IMR-90 (cell line): ENCODE results near the gene LTBP1. TPM values are rescaled to one million over a fixed set of nuclear protein-coding genes. Genes with fewer than 3 reads are reported as not detected.

ENCODE experiments used
- ATAC-seq: fragments of 200-7000 bp; cut with Tn5 transposase; 2 replicates; pipeline ENCODE4 v1.9.1; 2020; ENCODE audit warnings: low read depth, mild to moderate bottlenecking, moderate library complexity
- BruUV-seq: library from RNA; stranded (reverse); fragments of 400-500 nt; replicated peaks from 2 replicates; lab custom pipeline; 2021; lab: Mats Ljungman, UMichigan
- CTCF ChIA-PET: fragments of 300-600 bp; formaldehyde crosslinking; extraction: SDS; loops from one replicate; lab custom pipeline; 2021; ENCODE audit warnings: antibody characterized with exemption; lab: Yijun Ruan, JAX
- POLR2A ChIA-PET: fragments of 300-600 bp; sonication (Branson Sonifier 250); formaldehyde crosslinking; loops from one replicate; lab custom pipeline; 2022; ENCODE audit warnings: antibody characterized with exemption; ENCODE audit not compliant: unreplicated experiment; lab: Charles Lee
- DNase-seq: peaks from one replicate; pipeline ENCODE4 v3.0.0; 2013
- H2AFZ ChIP-seq: replicated peaks from 2 replicates; pipeline ENCODE3; 2013; ENCODE audit warnings: low read length, mild to moderate bottlenecking; ENCODE audit not compliant: poor library complexity
- H2AK5ac ChIP-seq: 2 replicates; pipeline ENCODE4 v1.6.1; 2013; ENCODE audit warnings: low read depth, low read length, inconsistent platforms
- H2AK9ac ChIP-seq: replicated peaks from 2 replicates; pipeline ENCODE3; 2013; ENCODE audit warnings: mild to moderate bottlenecking, low read depth, low read length, moderate library complexity; ENCODE audit not compliant: poor library complexity
- H2BK120ac ChIP-seq: 2 replicates; pipeline ENCODE4 v1.6.1; 2013; ENCODE audit warnings: low read depth, low read length, inconsistent platforms
- H2BK15ac ChIP-seq: 3 replicates; pipeline ENCODE4 v1.6.1; 2013; ENCODE audit warnings: low read depth, low read length, inconsistent platforms
- H2BK20ac ChIP-seq: 2 replicates; pipeline ENCODE4 v1.6.1; 2013; ENCODE audit warnings: low read depth, mild to moderate bottlenecking, inconsistent platforms, low read length, moderate library complexity
- H2BK5ac ChIP-seq: 2 replicates; pipeline ENCODE4 v1.6.1; 2013; ENCODE audit warnings: mild to moderate bottlenecking, low read depth, low read length, inconsistent platforms; ENCODE audit not compliant: poor library complexity, severe bottlenecking
- H3K14ac ChIP-seq: replicated peaks from 2 replicates; pipeline ENCODE4 v1.6.1; 2013; ENCODE audit warnings: low read depth, low read length, inconsistent platforms
- H3K18ac ChIP-seq: 2 replicates; pipeline ENCODE4 v1.6.1; 2013; ENCODE audit warnings: low read depth, low read length, control low read depth
- H3K23ac ChIP-seq: 2 replicates; pipeline ENCODE4 v1.6.1; 2013; ENCODE audit warnings: low read depth, low read length, inconsistent platforms
- H3K27ac ChIP-seq: 2 replicates; pipeline ENCODE4 v1.5.1; 2013; ENCODE audit warnings: mild to moderate bottlenecking, control low read depth, low read length; ENCODE audit not compliant: insufficient read depth
- H3K27me3 ChIP-seq: 2 replicates; pipeline ENCODE4 v1.6.1; 2013; ENCODE audit warnings: low read length; ENCODE audit not compliant: control insufficient read depth, insufficient read depth
- H3K36me3 ChIP-seq: 2 replicates; pipeline ENCODE4 v1.6.1; 2013; ENCODE audit warnings: low read length, mixed read lengths; ENCODE audit not compliant: control insufficient read depth, insufficient read depth
- H3K4ac ChIP-seq: 2 replicates; pipeline ENCODE4 v1.6.1; 2013; ENCODE audit warnings: low read depth, low read length, inconsistent platforms
- H3K4me1 ChIP-seq: 2 replicates; pipeline ENCODE4 v1.6.1; 2013; ENCODE audit warnings: low read length, mixed read lengths; ENCODE audit not compliant: control insufficient read depth, insufficient read depth
- H3K4me2 ChIP-seq: 2 replicates; pipeline ENCODE4 v1.6.1; 2013; ENCODE audit warnings: low read depth, mild to moderate bottlenecking, control low read depth, low read length, moderate library complexity
- H3K4me3 ChIP-seq: 2 replicates; pipeline ENCODE4 v1.5.1; 2013; ENCODE audit warnings: low read depth, mild to moderate bottlenecking, control low read depth, low read length, moderate library complexity; ENCODE audit not compliant: insufficient read depth
- H3K56ac ChIP-seq: 2 replicates; pipeline ENCODE4 v1.6.1; 2013; ENCODE audit warnings: low read length, inconsistent platforms; ENCODE audit not compliant: insufficient read depth; ENCODE audit errors: extremely low read depth
- H3K79me1 ChIP-seq, 2 experiments: 2 replicates each; pipeline ENCODE4 v1.6.1; 2013; ENCODE audit warnings: low read length in 2 of 2, inconsistent platforms in 1 of 2, low read depth in 1 of 2
- H3K9ac ChIP-seq: 2 replicates; pipeline ENCODE4 v1.6.1; 2013; ENCODE audit warnings: low read depth, low read length, control low read depth
- H3K9me1 ChIP-seq: 2 replicates; pipeline ENCODE4 v1.6.1; 2013; ENCODE audit warnings: low read length, inconsistent platforms; ENCODE audit not compliant: insufficient read depth
- H3K9me3 ChIP-seq: 2 replicates; pipeline ENCODE4 v1.6.1; 2013; ENCODE audit warnings: low read length; ENCODE audit not compliant: control insufficient read depth, insufficient read depth
- H4K20me1 ChIP-seq: 2 replicates; pipeline ENCODE4 v1.6.1; 2013; ENCODE audit warnings: low read length, inconsistent platforms; ENCODE audit not compliant: insufficient read depth
- H4K5ac ChIP-seq: 2 replicates; pipeline ENCODE4 v1.6.1; 2013; ENCODE audit warnings: mild to moderate bottlenecking, low read depth, low read length, control low read depth
- H4K8ac ChIP-seq, 2 experiments: 2 replicates each; pipeline ENCODE4 v1.6.1; 2013; ENCODE audit warnings: low read depth in 2 of 2, low read length in 2 of 2, control low read depth in 1 of 2, inconsistent platforms in 1 of 2
- H4K91ac ChIP-seq: 2 replicates; pipeline ENCODE4 v1.6.1; 2013; ENCODE audit warnings: low read depth, low read length, inconsistent platforms; ENCODE audit not compliant: insufficient read depth
- BHLHE40 ChIP-seq: fragments of 150-350 bp; IDR thresholded peaks from 2 replicates; pipeline ENCODE4 v1.6.1; 2016; ENCODE audit warnings: mild to moderate bottlenecking, low read depth, low read length
- CEBPB ChIP-seq: IDR thresholded peaks from 2 replicates; pipeline ENCODE4 v1.6.1; 2012; ENCODE audit warnings: low read depth, low read length, improper control_type of control experiment
- FOS ChIP-seq: fragments of 150-350 bp; IDR thresholded peaks from 2 replicates; pipeline ENCODE4 v1.6.1; 2016; ENCODE audit warnings: low read depth, low read length
- MAFK ChIP-seq: IDR thresholded peaks from 2 replicates; pipeline ENCODE4 v1.6.1; 2012; ENCODE audit warnings: low read depth, low read length, improper control_type of control experiment
- MAZ ChIP-seq: IDR thresholded peaks from 2 replicates; pipeline ENCODE4 v1.6.1; 2012; ENCODE audit warnings: low read depth, mild to moderate bottlenecking, low read length, improper control_type of control experiment, moderate library complexity, borderline replicate concordance
- MXI1 ChIP-seq: IDR thresholded peaks from 2 replicates; pipeline ENCODE4 v1.6.1; 2012; ENCODE audit warnings: low read depth, mild to moderate bottlenecking, low read length, moderate library complexity, borderline replicate concordance
- NFE2L2 ChIP-seq: fragments of 150-350 bp; IDR thresholded peaks from 2 replicates; pipeline ENCODE4 v1.6.1; 2016; ENCODE audit warnings: low read depth, mild to moderate bottlenecking, low read length
- POLR2A ChIP-seq: IDR thresholded peaks from 2 replicates; pipeline ENCODE4 v1.6.1; 2012; ENCODE audit warnings: mild to moderate bottlenecking, low read depth, low read length
- RAD21 ChIP-seq: IDR thresholded peaks from 2 replicates; pipeline ENCODE4 v1.6.1; 2012; ENCODE audit warnings: low read length, improper control_type of control experiment
- RFX5 ChIP-seq: IDR thresholded peaks from 2 replicates; pipeline ENCODE4 v1.8.0; 2012; ENCODE audit warnings: low read depth, mild to moderate bottlenecking, low read length, moderate library complexity
- SMC3 ChIP-seq: fragments of 150-350 bp; IDR thresholded peaks from 2 replicates; pipeline ENCODE4 v1.6.1; 2016; ENCODE audit warnings: low read depth, mild to moderate bottlenecking, antibody characterized with exemption, low read length, moderate library complexity
- USF2 ChIP-seq: fragments of 150-350 bp; IDR thresholded peaks from 2 replicates; pipeline ENCODE4 v1.6.1; 2017; ENCODE audit warnings: mild to moderate bottlenecking, antibody characterized with exemption, low read length, low read depth
- WGBS, 2 experiments: methylation state at CpG; one replicate each; pipeline versions ENCODE4 v1.1.5 to v1.1.7; 2013; ENCODE audit warnings: missing lambda C conversion rate in 2 of 2; ENCODE audit not compliant: insufficient read length in 1 of 2; ENCODE audit errors: extremely low coverage in 2 of 2; 5-methylcytosine and 5-hydroxymethylcytosine counted together
- dilution Hi-C: fragments of 300-500 bp; cut with HindIII; formaldehyde crosslinking; loops from one replicate; pipeline ENCODE4 v1.14.3; 2018; ENCODE audit warnings: low sequenced_read_pairs; ENCODE audit not compliant: unreplicated experiment
- in situ Hi-C: fragments of 300-500 bp; cut with MboI; formaldehyde crosslinking; loops from 3 replicates; pipeline ENCODE4 v1.14.3; 2019; ENCODE audit warnings: low sequenced_read_pairs, inconsistent platforms, mixed read lengths
- intact Hi-C: fragments of 100-400 bp; cut with micrococcal nuclease; formaldehyde crosslinking; loops from 2 replicates; pipeline ENCODE4 v1.10.0; 2022
- polyA plus RNA-seq, 3 experiments: library from polyadenylated mRNA; depleted of rRNA; stranded (reverse); fragments of >200 nt; gene quantifications; 2 replicates each; pipeline ENCODE4 v1.2.3, GENCODE V29; 2012; ENCODE audit warnings: low replicate concordance in 1 of 3
- total RNA-seq: library from RNA; depleted of rRNA; stranded (reverse); fragments of >200 nt; gene quantifications from 2 replicates; pipeline ENCODE4 v1.2.3, GENCODE V29; 2012
- TF ChIP-seq, protein P1 (sequence below): conservative IDR thresholded peaks from 2 replicates; pipeline ENCODE4 v1.5.1; 2012; ENCODE audit warnings: mild to moderate bottlenecking, low read depth, low read length, improper control_type of control experiment

The LTBP1 gene
- total and polyA plus RNA-seq, 2 of the 4 experiments (the other 2 are of a cell fraction) = 235 to 326 TPM

GRCh38 chr2:33277002-33277426 lies 330.3 kb downstream of the LTBP1 start (continued):
- TF ChIP-seq USF2 (no peak), RFX5 (no peak)

DNA sequence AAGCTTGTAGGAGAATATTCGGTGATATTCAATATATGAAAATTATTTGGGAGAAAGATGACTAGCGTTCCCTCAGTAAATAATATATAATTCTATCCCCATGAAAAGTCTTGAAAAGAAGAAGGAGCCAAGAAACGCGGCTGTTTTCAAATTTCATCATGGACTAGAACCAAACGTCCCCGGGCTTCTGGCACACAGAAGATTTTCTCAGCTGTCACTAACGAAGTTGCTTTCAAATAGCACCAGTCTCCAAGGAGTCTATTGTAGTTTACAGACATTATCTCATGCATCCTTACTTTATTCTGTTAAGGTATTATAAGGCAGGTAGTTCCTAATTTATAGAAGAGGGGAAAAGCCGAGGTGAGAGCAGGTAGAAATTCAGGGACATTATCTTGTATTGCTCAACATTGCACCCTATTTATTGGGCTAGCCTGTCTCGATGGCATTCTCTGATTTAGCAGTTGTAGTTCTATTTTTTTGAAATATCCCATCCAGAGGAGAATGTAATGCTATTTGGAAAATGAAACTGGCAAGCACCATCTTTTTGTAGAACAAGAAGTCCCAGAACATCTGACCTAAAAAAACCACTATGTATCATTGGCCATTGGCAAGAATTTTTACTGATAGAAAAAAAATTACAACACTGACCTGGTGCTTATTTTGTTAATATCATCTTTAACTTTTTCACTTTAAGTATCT lies 331.6 kb downstream of the LTBP1 start:
- BruUV-seq = no TSS peak
- Histone ChIP-seq H4K5ac (no peak overlapping the region), H4K20me1 (no peaks in the 10 kb centered on the region), H3K4ac (no peak overlapping the region), H3K18ac (no peak overlapping the region), H2AFZ (no peak overlapping the region), H3K4me2 (no peak overlapping the region), H3K14ac (no peak overlapping the region), H3K4me1 (peaks cover 3% of the 10 kb centered on the region; the same call in 1 of the 2 replicates), H3K27ac (no peak overlapping the region), H2BK15ac (no peak overlapping the region), H2BK20ac (no peak overlapping the region), H2AK5ac (no peak overlapping the region), H3K36me3 (peaks cover 44% of the 10 kb centered on the region), H3K9me1 (peaks cover 5% of the 10 kb centered on the region; the same call in 1 of the 2 replicates), H3K9ac (no peak overlapping the region), H2AK9ac (no peak overlapping the region), H2BK120ac (no peak overlapping the region), H4K8ac (no peak overlapping the region), H3K56ac (no peak overlapping the region), H2BK5ac (no peak overlapping the region), H3K4me3 (no peak overlapping the region), H3K23ac (no peak overlapping the region), H3K79me1 (peaks cover 5 to 20% of the 10 kb centered on the region in 2 experiments; a peak in 3 of 4 replicates), H3K27me3 (no peaks in the 10 kb centered on the region), H3K9me3 (no peaks in the 10 kb centered on the region), H4K91ac (no peak overlapping the region)
- intact Hi-C loops = loop anchor here (5.0 kb wide), 1 partner anchor 84 kb away; no protein-coding TSS in a partner anchor
- 100% methylated on average over 1 of the region's 9 CpGs; no CpG with 5 or more reads in 1 of the 2 experiments for WGBS, 2 experiments
- in situ Hi-C loops = no loop called here
- ChIA-PET POLR2A (no interaction called here), CTCF (interaction anchor here (0.9 kb wide), 1 partner anchor 7 kb away, joined by 3 read pairs; no protein-coding TSS in a partner anchor)
- dilution Hi-C loops = no loop called here
- no peak for DNase-seq
- no peak for ATAC-seq
- TF ChIP-seq BHLHE40 (no peak), CEBPB (no peak), MAFK (no peak), FOS (no peak), NFE2L2 (no peak), MXI1 (no peak), MAZ (no peak), POLR2A (no peak), RAD21 (no peak), SMC3 (no peak), USF2 (no peak)
- TF ChIP-seq, protein P1, sequence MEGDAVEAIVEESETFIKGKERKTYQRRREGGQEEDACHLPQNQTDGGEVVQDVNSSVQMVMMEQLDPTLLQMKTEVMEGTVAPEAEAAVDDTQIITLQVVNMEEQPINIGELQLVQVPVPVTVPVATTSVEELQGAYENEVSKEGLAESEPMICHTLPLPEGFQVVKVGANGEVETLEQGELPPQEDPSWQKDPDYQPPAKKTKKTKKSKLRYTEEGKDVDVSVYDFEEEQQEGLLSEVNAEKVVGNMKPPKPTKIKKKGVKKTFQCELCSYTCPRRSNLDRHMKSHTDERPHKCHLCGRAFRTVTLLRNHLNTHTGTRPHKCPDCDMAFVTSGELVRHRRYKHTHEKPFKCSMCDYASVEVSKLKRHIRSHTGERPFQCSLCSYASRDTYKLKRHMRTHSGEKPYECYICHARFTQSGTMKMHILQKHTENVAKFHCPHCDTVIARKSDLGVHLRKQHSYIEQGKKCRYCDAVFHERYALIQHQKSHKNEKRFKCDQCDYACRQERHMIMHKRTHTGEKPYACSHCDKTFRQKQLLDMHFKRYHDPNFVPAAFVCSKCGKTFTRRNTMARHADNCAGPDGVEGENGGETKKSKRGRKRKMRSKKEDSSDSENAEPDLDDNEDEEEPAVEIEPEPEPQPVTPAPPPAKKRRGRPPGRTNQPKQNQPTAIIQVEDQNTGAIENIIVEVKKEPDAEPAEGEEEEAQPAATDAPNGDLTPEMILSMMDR = no peak
